Measurements from ENCODE around the gene HDDC2. TPM values are rescaled to one million over a fixed set of nuclear protein-coding genes. Genes with fewer than 3 reads are reported as not detected.
A peak's percentile ranks its signal among the peaks of the same experiment; 100 is the strongest.

Gene HDDC2
- total and polyA plus RNA-seq, 2 experiments from 2014 or later: 69.5 to 131 TPM

DNA sequence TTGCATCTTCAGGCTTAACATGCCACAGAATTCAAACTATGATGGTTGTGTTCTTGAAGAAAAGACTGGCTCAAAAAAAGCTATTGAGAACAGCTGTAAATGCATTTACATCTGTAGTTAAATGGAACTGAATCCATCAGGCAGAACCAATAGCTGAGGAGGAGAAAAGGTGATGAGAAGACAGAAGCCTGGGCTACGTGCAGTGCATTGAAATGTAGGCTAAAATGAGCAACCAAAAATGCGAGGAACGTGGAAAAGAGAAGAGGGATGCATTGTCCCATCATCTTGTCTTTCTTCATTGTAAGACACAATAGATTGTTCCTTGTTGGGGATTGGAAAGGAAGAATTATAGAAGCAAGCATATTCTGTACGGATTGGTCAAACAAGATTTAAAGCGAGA is 13.8 kb upstream of the HDDC2 start:
- H3K27me3 ChIP-seq (ENCODE audit: insufficient read depth): no peaks in the 10 kb centered on the region
- H3K4me3 ChIP-seq: no peak overlapping the region
- no peaks in the 10 kb centered on the region for H3K9me3 Mint-ChIP-seq
- H3K27me3 Mint-ChIP-seq (ENCODE audit: insufficient read depth, low read depth, poor library complexity): peaks cover 1% of the 10 kb centered on the region
- H3K4me1 Mint-ChIP-seq: peaks cover 10% of the 10 kb centered on the region
- no peaks in the 10 kb centered on the region for H3K9me2 ChIP-seq (ENCODE audit: insufficient read depth)
- no peaks in the 10 kb centered on the region for H3K36me3 ChIP-seq (ENCODE audit: insufficient read depth)
- peaks cover 6% of the 10 kb centered on the region; the same call in 1 of the 2 replicates for H3K4me1 ChIP-seq (ENCODE audit: insufficient read depth)
- H4K20me1 ChIP-seq (replicated peaks; ENCODE audit: insufficient read depth): no peaks in the 10 kb centered on the region
- H3K4me2 ChIP-seq: no peak overlapping the region
- no peak for ATAC-seq
- no peak for DNase-seq (ENCODE audit: low spot score)
- no peaks in the 10 kb centered on the region for H3F3A ChIP-seq (replicated peaks; ENCODE audit: low read depth)
- no peak overlapping the region for H3K27ac ChIP-seq (ENCODE audit: low read depth)
- no peaks in the 10 kb centered on the region for H3K36me3 Mint-ChIP-seq (ENCODE audit: low read depth)
- H3K27ac Mint-ChIP-seq: no peak overlapping the region
- no peak overlapping the region for H2AFZ ChIP-seq
- no peaks in the 10 kb centered on the region for H3K79me2 ChIP-seq (replicated peaks; ENCODE audit: insufficient read depth)
- no peak overlapping the region for H3K4me3 Mint-ChIP-seq
- TF ChIP-seq JUNB (IDR thresholded peaks at IDR 0.05; ENCODE audit: unreplicated experiment) (no peak), ZNF114 (CRISPR knock-in tag; IDR thresholded peaks at IDR 0.05) (no peak), STAT1 (IDR thresholded peaks at IDR 0.05; ENCODE audit: unreplicated experiment) (no peak), EZH2phosphoT487 (IDR thresholded peaks at IDR 0.05; ENCODE audit: unreplicated experiment) (no peak), NANOG (IDR thresholded peaks at IDR 0.05; ENCODE audit: borderline replicate concordance) (no peak)
- TF ChIP-seq, protein P1, sequence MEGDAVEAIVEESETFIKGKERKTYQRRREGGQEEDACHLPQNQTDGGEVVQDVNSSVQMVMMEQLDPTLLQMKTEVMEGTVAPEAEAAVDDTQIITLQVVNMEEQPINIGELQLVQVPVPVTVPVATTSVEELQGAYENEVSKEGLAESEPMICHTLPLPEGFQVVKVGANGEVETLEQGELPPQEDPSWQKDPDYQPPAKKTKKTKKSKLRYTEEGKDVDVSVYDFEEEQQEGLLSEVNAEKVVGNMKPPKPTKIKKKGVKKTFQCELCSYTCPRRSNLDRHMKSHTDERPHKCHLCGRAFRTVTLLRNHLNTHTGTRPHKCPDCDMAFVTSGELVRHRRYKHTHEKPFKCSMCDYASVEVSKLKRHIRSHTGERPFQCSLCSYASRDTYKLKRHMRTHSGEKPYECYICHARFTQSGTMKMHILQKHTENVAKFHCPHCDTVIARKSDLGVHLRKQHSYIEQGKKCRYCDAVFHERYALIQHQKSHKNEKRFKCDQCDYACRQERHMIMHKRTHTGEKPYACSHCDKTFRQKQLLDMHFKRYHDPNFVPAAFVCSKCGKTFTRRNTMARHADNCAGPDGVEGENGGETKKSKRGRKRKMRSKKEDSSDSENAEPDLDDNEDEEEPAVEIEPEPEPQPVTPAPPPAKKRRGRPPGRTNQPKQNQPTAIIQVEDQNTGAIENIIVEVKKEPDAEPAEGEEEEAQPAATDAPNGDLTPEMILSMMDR (conservative IDR thresholded peaks at IDR 0.05; ENCODE audit: low read depth in 2 of 2): no peak

DNA sequence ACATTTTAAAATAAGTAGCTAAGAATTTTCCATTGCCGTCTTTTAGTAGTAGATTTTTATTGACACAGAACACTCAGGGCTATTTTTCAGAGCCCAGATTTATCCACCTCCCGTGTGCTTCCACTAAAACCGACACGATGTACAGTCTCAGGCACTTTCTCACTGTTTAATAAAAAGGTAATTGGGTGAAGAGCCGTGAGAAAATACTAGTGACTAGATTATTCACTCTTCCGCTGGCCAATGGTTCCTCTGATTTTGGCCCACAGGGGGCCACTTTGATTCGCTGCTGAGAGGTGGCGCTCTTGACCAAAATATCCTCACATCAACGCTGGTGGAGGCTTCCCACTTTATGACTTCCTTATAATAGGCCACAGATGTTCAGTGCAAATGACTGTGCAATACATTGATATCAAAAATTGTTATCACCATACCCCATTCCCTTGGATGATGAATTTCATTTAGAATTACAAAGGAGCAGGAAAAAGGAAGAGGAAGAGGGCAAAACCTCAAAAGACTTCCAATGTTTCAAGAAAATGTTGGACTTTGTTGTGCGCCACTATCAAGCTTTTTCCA is 12.3 kb upstream of the HDDC2 start:
- H3K9me3 Mint-ChIP-seq: no peaks in the 10 kb centered on the region
- peaks cover 1% of the 10 kb centered on the region for H3K27me3 Mint-ChIP-seq (ENCODE audit: insufficient read depth, low read depth, poor library complexity)
- no peaks in the 10 kb centered on the region for H3K36me3 Mint-ChIP-seq (ENCODE audit: low read depth)
- Histone ChIP-seq H3K4me2 (no peak overlapping the region), H3K9me2 (ENCODE audit: insufficient read depth) (no peaks in the 10 kb centered on the region), H4K20me1 (replicated peaks; ENCODE audit: insufficient read depth) (no peaks in the 10 kb centered on the region), H3K36me3 (ENCODE audit: insufficient read depth) (no peaks in the 10 kb centered on the region), H3K27ac (ENCODE audit: low read depth) (no peak overlapping the region), H3F3A (replicated peaks; ENCODE audit: low read depth) (no peaks in the 10 kb centered on the region), H3K4me1 (ENCODE audit: insufficient read depth) (peaks cover 6% of the 10 kb centered on the region; the same call in 1 of the 2 replicates), H3K4me3 (no peak overlapping the region), H2AFZ (no peak overlapping the region), H3K27me3 (ENCODE audit: insufficient read depth) (no peaks in the 10 kb centered on the region), H3K79me2 (replicated peaks; ENCODE audit: insufficient read depth) (no peaks in the 10 kb centered on the region)
- H3K27ac Mint-ChIP-seq: no peak overlapping the region
- peaks cover 10% of the 10 kb centered on the region for H3K4me1 Mint-ChIP-seq
- TF ChIP-seq, protein P2, sequence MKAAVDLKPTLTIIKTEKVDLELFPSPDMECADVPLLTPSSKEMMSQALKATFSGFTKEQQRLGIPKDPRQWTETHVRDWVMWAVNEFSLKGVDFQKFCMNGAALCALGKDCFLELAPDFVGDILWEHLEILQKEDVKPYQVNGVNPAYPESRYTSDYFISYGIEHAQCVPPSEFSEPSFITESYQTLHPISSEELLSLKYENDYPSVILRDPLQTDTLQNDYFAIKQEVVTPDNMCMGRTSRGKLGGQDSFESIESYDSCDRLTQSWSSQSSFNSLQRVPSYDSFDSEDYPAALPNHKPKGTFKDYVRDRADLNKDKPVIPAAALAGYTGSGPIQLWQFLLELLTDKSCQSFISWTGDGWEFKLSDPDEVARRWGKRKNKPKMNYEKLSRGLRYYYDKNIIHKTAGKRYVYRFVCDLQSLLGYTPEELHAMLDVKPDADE (IDR thresholded peaks at IDR 0.05): no peak
- TF ChIP-seq, protein P1 (conservative IDR thresholded peaks at IDR 0.05; ENCODE audit: low read depth in 2 of 2): peak; percentile 92 to 95
- no peak overlapping the region for H3K4me3 Mint-ChIP-seq
- ATAC-seq (peak; percentile 87), DNase-seq (ENCODE audit: low spot score) (peak; percentile 88)
